IPS-18c (cell line): ENCODE measurements around the gene ACAP1.

Source experiments
- H3K4me3 ChIP-seq: 2 replicates; pipeline ENCODE4 v1.7.0; 2013; ENCODE audit warnings: low read depth, mild to moderate bottlenecking, low read length, moderate library complexity; ENCODE audit not compliant: insufficient read depth
- H3K9me3 ChIP-seq: one replicate; pipeline ENCODE4 v1.6.1; 2013; ENCODE audit warnings: mild to moderate bottlenecking, low read length, moderate library complexity; ENCODE audit not compliant: control insufficient read depth, insufficient read depth

Gene ACAP1, protein sequence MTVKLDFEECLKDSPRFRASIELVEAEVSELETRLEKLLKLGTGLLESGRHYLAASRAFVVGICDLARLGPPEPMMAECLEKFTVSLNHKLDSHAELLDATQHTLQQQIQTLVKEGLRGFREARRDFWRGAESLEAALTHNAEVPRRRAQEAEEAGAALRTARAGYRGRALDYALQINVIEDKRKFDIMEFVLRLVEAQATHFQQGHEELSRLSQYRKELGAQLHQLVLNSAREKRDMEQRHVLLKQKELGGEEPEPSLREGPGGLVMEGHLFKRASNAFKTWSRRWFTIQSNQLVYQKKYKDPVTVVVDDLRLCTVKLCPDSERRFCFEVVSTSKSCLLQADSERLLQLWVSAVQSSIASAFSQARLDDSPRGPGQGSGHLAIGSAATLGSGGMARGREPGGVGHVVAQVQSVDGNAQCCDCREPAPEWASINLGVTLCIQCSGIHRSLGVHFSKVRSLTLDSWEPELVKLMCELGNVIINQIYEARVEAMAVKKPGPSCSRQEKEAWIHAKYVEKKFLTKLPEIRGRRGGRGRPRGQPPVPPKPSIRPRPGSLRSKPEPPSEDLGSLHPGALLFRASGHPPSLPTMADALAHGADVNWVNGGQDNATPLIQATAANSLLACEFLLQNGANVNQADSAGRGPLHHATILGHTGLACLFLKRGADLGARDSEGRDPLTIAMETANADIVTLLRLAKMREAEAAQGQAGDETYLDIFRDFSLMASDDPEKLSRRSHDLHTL

GRCh38 chr17:7336240-7337175 is at the start of gene ACAP1:
Gene ACAP1, plus strand, starts transcription at chr17:7336529. Its CDS starts 206 bp downstream, at chr17:7336735.
- peak within 1 kb of the TSS; percentile 6; the same call in 1 of the 2 replicates for H3K4me3 ChIP-seq
- no peaks in the 10 kb centered on the region for H3K9me3 ChIP-seq

DNA sequence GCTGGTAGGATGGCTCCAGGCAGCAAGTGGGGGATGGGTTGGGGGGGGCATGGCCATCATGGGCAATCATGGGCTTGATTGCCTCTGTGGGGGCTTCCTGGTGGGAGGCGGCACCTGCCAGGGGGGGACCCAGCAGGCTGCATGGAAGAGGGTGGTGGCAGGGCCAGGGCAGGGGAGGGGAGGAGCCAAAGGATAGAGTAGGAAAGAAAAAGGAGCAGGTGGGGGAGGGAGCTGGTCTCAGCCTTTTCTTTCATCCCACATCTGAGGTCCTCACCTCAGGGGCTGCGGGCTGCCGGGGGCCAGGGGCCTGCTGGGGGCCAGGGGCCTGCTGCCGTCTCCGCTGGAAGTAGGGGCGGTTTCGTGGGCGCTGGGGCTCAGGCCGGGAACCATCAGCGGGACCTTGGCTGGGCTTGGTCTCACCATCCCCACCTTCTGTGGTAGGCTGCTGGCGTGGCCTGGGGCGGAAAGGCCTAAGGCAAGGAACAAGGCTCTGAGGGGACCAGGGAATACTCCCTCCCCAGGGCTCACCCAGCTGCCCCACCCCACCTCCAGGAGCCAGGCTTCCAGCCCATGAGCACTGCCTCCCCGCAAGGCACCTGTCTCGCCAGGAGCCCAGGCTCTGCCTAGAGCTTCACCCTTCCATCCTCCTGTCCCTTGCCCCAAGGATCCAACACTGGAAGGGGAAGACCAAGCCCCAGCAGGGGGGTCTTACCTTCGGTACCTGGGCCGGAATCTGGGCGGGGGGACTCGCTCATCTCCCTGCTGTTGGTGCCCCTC is 46.9 kb upstream of the ACAP1 start:
- no peaks in the 10 kb centered on the region for H3K9me3 ChIP-seq
- no peak overlapping the region for H3K4me3 ChIP-seq

DNA sequence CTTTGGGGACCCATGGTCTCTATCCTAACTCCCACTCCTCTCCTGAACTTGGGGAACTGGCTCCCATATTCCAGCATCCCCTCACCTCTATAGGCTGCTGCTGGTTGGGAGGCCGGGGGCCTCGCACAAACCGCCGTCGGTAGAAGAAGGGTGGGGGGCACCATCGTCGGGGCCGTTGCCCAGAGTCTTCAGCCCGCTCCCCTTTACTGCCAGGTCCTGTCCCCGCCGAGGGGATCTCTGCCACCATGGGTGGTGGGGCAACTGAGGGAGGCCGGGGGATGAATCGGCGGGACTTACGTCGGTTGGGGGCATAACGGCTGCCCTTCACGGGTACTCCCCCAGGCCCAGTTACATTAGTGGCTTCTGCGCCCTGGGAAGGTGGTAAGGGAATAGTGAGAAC is 46.2 kb upstream of the ACAP1 start:
- no peak overlapping the region for H3K4me3 ChIP-seq

DNA sequence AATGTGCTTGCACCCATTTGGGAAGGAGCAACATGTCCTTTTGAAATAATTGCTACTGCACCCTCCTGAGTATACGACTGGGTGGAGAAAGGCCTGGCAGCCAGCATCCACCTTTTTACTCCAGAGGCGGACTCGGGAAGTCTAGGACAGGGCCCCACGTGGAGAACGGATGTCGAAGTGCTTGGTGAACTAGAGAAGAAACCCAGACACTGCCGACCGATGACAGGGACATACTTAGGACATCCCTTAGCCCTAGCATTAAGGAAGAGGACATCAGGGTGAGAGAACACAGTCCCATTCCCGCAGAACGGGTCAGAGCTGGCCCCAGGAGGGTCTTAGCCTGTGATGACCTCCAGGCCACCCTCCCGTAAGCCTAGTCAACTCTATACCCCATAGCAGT is 45.6 kb upstream of the ACAP1 start:
- H3K9me3 ChIP-seq = no peaks in the 10 kb centered on the region

More for the DNA sequence above, 46.2 kb upstream of the ACAP1 start:
- no peaks in the 10 kb centered on the region for H3K9me3 ChIP-seq

DNA sequence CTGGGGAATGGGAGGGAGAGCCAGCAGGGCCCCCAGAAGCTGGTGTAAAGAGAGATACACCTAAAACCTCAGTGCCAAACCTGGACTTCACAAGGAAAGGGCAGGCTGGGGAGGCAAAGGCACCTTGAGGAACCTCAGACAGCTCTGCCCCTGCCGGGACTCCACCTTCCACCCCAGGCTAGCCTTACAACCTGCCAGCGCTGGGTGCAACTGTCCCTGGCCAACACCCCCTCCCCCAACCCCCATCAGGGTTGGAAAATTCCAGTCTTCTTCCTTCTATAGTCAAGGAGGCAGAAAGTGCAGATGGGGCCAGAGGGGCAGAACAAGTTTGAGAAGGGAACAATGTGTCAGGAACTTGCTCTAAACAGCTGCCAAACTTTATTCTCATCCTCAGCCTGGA is 44.1 kb upstream of the ACAP1 start:
- H3K4me3 ChIP-seq = no peak overlapping the region
- H3K9me3 ChIP-seq = no peaks in the 10 kb centered on the region

More for the DNA sequence above, 45.6 kb upstream of the ACAP1 start:
- no peak overlapping the region for H3K4me3 ChIP-seq

GRCh38 chr17:7292729-7293128 is 43.6 kb upstream of the ACAP1 start:
- Histone ChIP-seq H3K4me3 (no peak overlapping the region), H3K9me3 (no peaks in the 10 kb centered on the region)

DNA sequence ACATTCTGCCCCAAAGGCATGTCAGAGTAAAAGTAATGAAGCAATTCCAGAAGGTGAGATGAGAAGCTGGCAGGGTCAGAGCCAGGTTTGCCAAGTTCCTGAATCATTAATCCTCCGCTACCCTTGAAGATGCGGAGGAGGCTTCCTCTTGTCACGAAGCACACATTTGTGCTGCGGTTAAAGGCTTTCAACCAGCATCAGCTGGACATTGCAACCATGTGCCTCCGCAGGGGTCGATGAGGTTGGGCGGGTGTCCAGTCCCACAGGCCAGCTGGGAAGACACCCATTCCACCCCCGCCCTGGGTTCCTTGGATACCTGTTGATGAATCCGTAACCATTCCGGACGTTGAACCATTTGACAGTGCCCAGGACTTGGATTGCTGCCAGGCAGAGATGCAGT is 43.2 kb upstream of the ACAP1 start:
- H3K4me3 ChIP-seq = no peak overlapping the region
- H3K9me3 ChIP-seq = no peaks in the 10 kb centered on the region

DNA sequence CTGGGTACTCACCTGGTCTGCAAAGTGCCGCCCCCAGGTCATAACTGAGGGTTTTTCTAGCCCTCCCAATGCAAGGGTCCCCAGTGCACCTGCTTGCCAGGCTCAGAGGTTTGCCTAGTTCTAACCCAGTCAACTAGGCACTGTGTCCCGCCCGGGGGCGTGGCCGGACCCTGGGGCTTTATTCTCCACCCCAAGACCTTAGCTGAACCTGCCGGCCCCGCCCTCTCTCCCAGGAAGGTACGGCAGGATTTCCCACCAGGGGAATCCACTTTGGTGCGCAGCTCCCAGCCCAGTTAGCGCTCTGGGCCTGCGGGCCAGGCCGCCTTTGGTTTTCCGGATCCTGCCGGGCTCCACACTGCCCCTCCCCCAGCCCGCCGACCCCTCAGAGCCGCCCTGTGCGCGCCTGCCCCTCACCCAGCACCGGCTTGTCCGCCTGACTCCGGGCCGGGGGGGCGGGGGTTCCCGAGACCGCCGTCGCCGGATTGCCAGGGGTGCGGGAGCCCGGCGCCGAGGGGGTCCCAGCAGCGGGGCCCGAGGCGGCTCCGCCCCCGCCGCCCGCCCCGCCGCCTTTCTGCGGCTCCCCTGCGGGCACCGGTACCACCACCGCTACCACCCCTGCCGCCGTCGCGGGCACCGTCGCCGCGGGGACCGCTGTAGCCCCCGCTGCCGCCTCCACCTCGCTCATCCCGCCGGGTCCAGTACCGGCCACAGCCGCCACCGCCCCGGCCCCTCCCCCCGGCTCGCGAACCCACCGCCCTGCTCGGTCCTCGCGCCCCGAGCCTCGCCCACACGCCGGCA is 42.3 kb upstream of the ACAP1 start:
- Histone ChIP-seq H3K4me3 (peak overlapping the region; percentile 43), H3K9me3 (no peaks in the 10 kb centered on the region)

DNA sequence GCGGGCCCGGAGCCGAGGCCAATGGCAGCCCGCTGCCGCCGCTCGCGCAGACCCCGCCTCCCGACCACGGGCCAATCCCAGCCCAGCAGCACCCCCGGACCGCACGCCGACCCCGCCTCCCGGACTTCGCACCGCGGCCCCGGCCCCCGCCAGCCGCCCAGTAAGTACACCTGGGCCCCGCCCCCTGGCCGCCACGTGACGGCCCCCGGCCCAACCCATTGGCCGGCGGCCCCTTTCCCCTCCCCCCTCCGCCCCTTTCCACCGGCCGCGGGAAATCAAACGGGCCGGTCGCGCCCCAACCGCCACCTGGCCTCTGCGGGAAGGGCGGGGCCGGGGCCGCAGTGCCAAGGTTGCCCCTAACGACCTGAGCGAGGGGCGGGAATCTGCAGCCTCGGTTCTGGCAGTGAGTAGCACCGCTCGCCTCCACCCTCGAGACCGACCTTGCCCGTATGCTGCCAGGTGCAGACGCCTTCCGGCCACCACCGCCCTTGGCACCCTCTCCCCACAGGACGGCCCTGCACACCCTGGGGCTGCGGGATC is 41.6 kb upstream of the ACAP1 start, which contains the start of gene YBX2:
YBX2 (minus strand) TSS at position 26 of the 540 bp plus-strand sequence. CDS start 139 bp downstream, outside the sequence.
- Histone ChIP-seq H3K9me3 (no peaks in the 10 kb centered on the region), H3K4me3 (peak within 1 kb of the TSS; percentile 43)

DNA sequence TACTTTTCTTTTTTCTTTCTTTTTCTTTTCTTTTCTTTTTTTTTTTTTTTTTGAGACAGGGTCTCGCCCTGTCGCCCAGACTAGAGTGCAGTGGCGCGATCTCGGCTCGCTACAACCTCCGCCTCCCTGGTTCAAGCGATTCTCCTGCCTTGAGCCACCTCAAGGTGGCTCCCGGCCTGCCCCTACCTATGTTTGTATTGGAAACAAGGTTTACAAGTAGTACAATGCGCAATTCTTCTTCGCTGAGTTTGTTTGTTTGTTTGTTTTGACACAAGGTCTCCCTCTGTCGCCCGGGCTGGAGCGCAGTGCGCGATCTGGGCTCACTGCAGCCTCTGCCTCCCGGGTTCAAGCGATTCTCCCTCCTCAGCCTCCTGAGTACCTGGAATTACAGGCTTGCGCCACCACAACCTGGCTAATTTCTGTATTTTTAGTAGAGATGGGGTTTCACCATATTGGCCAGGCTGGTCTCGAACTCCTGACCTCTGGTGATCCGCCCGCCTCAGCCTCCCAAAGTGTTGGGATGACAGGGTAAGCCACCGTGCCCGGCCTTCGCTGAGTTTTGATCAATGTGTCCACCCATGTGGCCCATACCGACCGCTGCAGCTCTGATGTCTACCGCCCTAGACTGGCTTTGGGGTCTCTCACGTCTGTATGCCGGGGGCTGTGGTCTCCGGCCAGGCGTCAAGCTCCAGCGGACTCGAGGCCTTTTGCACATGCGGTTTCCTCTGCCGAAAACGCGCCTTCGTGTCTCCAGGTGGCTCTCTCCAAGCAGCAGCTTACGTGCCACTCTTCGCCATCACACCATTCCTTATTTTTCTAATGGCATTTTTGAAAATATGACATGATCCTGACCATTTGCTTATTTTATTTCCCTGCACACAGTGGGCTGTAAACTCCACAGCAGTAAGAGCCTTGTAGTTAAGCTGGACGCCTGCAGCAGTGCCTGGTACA is 40.8 kb upstream of the ACAP1 start:
- Histone ChIP-seq H3K4me3 (peak overlapping the region; percentile 40; the same call in 1 of the 2 replicates), H3K9me3 (no peaks in the 10 kb centered on the region)

DNA sequence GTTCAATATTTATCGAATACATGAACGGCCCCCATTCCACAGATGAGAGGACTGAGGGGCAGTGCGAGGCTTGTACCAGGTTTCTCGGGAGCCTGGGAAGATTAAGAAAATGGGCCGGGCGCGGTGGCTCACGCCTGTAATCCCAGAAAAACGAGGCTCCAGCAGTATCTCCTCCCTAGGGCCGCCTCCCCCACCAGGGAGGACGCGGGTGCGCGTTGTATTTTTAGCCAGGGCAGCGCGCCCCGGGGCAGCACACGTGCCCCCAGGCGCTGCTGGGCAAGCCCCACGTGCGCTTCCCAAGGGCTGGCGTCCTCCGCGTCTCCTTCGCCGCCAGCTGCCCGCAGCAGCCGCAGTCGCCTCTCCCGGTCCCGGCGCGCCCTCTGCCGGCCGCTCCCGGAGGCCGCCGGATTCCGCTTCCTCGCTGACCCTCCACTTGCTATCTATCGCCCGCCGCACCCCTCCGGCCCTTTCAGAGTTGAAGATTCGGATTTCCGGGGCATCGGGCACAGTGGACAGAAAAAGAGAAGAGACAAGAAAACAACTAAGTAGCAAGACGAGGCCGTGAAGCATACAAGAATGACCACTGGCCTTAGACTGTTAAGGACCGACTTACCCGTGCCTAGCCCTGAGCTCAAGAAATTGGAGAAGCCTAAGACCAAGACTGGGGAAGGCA is 40.0 kb upstream of the ACAP1 start:
- no peaks in the 10 kb centered on the region for H3K9me3 ChIP-seq
- no peak overlapping the region; the same call in 1 of the 2 replicates for H3K4me3 ChIP-seq

DNA sequence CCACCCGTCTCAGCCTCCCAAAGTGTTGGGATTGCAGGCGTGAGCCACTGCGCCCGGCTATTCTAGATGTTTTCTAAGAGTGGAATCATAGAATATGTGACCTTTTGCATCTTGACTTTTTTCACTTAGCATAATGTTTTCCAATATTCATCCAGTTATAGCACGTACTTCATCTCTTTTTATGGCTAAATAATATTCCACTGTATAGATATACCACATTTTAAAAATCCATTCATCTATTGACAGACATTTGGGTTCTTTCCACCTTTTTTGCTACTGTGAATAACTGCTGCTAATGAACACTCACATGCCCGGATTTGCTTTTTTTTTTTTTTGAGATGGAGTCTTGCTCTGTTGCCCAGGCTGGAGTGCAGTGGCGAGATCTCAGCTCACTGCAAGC is 32.1 kb upstream of the ACAP1 start:
- Histone ChIP-seq H3K9me3 (peaks cover 2% of the 10 kb centered on the region), H3K4me3 (no peak overlapping the region)

- Histone ChIP-seq H3K4me3 (peak within 1 kb of the TSS; percentile 96), H3K9me3 (no peaks in the 10 kb centered on the region)
Measured at GRCh38 chr17:7306911-7307685, 29.2 kb upstream of the ACAP1 start, which contains the start of gene EIF5A. Gene EIF5A, plus strand, starts transcription at chr17:7307628. Its CDS starts 2,008 bp downstream, at chr17:7309636.
